GM12875 (cell line): ENCODE data around the gene STX8.

Experiments used
- H3K4me3 ChIP-seq: one replicate; pipeline ENCODE4 v1.5.1; 2011; ENCODE audit warnings: low read depth, low read length, control low read depth
- TF ChIP-seq, protein P1 (sequence below): IDR thresholded peaks from 2 replicates; pipeline ENCODE4 v1.5.1; 2011; ENCODE audit warnings: low read depth, mild to moderate bottlenecking, control low read depth, inconsistent platforms, low read length, moderate library complexity, borderline replicate concordance; ENCODE audit not compliant: insufficient read depth

STX8 gene

DNA sequence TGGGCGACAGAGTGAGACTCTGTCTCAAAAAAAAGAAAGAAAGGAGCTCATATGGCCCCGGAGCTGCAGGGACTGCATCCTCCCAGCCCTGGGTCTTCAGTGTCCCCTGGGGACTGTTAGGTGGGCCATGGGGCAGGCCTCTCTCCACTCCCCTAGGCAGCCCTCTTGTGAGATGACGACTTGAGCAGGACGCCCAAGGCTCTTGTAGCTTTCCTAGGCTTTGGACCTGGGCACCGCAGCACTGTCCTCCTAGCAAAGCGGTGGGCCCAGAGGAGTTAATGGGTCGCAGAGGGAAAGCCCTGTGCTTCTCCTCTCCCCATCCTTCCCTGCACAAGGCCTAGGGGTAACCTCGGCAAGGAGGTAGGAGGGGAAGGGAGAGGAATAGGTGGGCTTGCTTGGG lies 352.1 kb downstream of the STX8 start:
- H3K4me3 ChIP-seq = no peak overlapping the region
- TF ChIP-seq, protein P1, sequence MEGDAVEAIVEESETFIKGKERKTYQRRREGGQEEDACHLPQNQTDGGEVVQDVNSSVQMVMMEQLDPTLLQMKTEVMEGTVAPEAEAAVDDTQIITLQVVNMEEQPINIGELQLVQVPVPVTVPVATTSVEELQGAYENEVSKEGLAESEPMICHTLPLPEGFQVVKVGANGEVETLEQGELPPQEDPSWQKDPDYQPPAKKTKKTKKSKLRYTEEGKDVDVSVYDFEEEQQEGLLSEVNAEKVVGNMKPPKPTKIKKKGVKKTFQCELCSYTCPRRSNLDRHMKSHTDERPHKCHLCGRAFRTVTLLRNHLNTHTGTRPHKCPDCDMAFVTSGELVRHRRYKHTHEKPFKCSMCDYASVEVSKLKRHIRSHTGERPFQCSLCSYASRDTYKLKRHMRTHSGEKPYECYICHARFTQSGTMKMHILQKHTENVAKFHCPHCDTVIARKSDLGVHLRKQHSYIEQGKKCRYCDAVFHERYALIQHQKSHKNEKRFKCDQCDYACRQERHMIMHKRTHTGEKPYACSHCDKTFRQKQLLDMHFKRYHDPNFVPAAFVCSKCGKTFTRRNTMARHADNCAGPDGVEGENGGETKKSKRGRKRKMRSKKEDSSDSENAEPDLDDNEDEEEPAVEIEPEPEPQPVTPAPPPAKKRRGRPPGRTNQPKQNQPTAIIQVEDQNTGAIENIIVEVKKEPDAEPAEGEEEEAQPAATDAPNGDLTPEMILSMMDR = no peak

DNA sequence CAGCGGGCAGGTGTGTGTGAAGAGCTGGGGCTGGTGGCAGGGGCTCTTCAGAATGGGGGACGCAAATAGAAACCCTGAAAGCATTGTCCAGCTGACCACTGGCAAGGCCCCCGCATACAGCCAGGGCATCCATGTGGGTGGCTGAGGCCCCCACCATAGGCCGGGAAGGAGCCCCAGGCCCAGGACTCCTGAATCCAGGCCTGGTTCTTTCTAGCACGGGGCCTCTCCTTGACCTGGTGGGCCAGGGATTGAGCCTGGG lies 353.8 kb downstream of the STX8 start:
- TF ChIP-seq, protein P1 = no peak
- no peak overlapping the region for H3K4me3 ChIP-seq

DNA sequence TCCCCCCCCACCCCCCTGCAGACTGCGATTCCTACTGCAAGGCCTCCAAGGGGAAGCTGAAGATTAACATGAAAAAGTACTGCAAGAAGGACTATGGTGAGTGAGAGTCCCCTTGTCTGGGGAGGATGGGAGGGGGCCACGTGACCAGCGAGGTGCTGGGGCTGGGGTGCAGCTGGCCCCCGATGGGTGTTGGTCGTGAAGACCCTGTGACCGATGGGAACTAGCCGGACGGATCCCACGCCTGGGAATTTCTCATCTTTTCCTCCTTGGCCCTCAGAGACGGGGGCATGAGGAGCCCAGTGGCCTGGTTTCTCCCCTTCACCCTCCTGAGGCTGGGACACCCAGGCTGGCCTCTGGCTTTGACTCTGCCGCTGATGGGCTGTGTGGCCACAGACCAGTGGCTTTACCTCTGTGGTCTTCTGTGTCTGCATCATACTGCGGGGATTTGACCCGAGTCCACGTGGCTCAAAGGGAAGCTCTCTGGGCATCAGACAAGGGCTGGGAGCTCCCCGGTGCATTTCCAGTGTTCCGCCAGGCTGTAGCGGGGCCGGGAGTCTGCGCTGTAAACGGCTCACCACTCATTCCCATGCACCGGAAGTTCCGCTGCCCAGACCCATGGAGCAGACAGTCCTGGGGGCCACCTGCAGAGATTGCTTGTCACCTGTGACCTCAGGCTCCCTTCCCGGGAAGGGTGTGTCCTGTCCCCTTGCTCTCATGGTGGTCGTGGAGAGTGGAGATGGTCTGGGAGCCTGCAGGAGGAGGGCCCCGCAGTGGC lies 354.3 kb downstream of the STX8 start:
- H3K4me3 ChIP-seq = no peak overlapping the region

DNA sequence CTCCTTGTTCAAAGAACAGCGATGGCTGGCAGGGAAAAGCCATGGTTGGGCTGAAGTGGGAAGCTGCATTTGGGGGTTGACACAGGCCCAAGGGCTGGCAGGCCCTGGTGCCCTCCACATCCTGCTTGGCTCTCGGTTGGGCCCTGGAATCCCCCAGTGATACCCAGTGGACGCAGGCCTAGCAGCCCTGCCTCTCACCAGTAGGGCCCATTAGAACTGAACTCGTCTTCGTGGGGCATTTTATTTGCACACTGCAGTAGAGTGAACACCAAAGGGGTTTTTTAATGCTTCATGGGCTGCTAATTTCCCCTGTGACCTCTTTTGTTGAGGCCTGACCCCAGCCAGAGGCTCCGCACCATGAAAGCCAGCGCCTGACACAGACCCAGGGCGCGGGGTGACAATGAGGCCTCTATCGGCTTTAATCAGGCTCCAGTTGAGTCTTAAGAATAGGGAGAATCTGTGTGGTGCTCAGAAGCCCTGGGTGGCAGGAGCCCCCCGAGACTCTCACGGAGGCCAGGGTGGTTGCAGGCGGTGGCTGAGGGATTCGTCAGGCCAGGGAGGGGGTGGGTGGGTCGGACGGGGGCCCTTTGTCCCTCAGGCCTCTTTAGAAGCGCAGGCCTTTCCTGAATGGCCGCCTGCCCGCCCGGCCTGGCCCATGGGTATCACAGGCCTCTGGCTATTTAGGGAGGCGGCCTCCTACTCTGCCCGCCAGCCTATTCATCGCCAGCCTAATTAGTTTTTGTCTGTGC lies 355.0 kb downstream of the STX8 start:
- no peak overlapping the region for H3K4me3 ChIP-seq

More for the DNA sequence above, 354.3 kb downstream of the STX8 start:
- TF ChIP-seq, protein P1 = no peak

DNA sequence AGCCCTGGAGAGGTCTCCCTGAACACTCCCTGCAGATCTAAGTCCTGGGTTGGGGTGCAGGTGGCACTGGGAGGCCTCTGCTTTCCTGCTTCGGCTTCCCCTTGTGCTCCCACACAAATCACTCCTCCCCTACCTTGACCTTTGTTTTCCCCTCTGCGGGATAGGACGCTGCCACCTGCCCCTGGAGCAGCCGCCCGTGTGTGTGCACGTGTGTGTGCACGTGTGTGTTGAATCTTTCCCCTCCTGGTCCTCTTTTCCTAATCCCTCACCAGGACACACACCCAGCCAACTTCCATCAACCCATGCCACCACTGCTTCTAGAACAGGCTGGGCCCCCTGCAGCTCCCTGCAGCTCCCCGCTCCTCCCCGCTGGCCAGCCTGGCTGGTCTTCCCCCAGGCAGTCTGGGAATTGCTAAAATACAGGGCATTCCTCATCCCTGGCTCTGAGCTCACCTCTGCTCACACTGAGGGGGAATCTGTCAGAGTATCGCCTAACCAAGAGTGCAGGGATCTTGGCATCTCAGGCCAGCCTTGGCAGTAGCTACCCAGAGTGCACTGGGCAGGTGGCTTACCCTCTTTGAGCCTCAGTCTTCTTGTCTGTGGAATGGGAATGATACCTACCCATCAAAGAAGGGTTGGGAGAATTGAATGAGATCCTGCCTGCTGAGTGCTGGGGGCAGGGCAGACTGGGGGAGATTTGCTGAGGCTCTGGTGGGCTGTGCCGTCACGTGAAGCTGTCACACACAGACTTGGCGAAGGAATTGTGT lies 355.8 kb downstream of the STX8 start:
- TF ChIP-seq, protein P1 = no peak
- H3K4me3 ChIP-seq = no peak overlapping the region

More for the DNA sequence above, 355.0 kb downstream of the STX8 start:
- TF ChIP-seq, protein P1 = no peak

DNA sequence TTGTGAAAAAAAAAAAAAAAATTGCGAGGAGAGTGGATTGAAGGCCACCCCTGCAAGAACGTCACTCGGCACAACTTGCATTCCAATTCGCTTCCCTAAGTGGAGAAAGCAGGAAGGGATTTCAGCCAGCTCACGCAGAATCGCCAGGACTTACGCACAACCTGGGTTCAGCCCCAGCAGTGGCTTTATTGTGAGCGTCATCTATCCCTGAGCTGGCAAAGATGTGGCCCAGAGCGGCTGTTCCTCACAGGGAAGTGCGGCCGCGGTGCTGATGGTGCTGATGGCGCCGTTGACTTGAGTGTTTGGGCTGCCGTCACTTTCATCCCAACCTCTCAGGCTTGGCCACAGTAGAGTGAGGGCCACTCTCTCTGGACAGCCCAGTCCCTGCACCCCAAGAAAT lies 356.7 kb downstream of the STX8 start:
- no peak overlapping the region for H3K4me3 ChIP-seq
- TF ChIP-seq, protein P1 = no peak

DNA sequence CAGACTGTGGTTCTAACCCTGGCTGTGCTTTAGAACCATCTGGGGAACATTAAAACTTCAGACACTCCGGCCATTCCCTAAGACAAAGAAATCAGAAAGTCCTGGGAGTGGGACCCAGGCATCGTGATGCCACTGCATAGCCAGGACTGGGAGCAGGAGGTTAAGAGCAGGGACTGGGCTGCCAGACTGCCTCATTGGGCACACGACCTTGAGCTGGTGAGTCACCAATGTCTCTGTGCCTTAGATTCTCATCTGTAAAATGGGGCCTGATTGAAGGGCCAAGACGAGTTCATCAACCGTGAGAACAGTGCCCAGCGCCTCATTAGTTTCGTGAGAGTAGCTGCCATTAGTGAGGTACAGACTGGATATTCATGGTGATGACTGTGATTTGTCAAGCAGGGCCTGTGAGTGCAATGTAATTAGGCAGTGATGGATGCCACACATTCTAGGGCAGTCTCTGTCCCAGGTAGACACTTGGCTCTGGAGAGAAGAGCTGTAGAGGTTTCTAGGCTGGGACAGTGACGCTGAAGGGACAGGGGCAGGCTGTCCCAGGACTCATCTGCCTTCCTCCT lies 357.5 kb downstream of the STX8 start:
- no peak overlapping the region for H3K4me3 ChIP-seq
- TF ChIP-seq, protein P1 = no peak
